C4-2B (cell line): ENCODE data around the gene KCNT1.
A peak's percentile ranks its signal among the peaks of the same experiment; 100 is the strongest.

Experiments
- H3K27ac ChIP-seq: fragments of 450-650 bp; 2 replicates; pipeline ENCODE4 v1.5.1; 2017
- CTCF ChIP-seq: fragments of 450-650 bp; conservative IDR thresholded peaks from 2 replicates; pipeline ENCODE4 v1.5.1; 2017; ENCODE audit warnings: mild to moderate bottlenecking
- ZFX ChIP-seq: fragments of 450-650 bp; IDR thresholded peaks from 2 replicates; pipeline ENCODE4 v1.6.1; 2017

Gene KCNT1

DNA sequence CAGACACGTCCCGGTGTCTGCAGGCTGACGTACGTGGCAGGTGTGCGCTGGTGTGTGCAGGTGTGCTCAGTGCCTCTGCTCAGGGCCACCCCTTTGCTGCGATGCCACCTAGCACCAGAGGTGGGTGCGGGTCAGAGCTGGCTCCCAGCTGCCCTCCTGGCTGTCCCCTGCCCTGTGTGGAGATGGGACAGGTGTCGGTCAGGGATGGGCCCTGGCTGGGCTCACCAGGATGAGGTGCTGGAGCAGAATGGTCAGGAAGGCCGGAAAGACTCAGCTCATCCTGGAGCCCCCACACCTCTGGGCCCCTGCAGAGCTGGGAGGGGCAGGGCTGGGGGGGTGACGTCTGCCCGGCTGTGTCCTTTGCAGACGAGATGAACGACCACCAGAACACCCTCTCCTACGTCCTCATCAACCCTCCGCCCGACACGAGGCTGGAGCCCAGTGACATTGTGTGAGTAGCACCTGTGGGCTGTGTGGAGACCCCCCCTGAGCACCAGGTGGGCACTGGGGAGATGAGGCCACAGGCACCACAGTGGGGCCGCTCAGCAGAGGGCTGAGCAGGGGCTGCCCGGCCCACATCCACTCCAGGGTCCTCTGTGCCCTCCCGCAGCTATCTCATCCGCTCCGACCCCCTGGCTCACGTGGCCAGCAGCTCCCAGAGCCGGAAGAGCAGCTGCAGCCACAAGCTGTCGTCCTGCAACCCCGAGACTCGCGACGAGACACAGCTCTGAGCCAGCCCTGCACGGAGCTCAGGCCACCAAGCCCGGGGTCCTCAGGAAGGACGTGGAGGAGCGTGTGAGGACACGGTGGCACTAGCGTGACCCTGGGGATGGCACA is 89.7 kb downstream of the KCNT1 start:
- no peak overlapping the region for H3K27ac ChIP-seq
- TF ChIP-seq CTCF (no peak), ZFX (no peak)

DNA sequence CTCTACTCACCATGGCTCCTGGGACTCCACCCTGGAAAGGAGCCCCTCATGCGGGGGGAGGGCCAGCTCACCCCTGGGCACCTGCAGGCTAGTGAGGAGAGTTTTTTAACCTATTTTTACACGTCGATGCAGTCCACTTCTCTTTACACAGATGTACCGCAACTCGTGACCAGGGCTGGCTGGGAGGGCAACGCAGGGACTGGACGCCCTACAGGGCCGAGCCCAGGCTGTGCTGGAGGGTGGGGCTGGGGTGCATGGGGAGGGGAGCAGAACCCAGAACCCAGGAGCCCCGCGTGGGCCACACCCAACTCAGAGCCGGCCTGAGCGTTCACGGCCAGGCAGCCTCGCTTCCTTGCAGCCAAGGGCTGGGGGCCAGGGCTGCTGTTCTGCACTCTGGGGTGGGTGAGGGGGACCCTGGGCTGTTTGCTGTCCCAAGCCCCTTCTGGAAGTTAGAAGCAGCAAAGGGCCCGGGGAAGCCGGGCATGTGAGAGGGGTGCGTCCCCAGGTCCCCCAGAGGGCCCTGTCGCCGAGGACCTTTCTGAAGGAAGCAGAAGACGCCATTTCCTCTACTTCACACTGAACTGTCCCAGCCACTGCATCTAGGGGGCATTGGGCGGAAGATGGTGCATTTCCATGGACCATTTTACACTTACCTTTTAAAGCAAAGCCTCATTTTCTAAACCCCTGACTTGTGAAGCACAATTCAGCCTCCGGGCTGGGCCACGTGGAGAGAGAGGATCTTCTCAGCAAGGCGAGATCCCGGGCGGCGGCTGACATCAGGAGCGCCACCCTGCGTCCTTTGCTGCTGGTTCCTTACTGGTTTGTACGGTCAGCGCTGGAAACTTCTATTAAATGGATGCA is 90.5 kb downstream of the KCNT1 start:
- TF ChIP-seq CTCF = peak; percentile 44; the same call in 1 of the 2 replicates
- no peak for TF ChIP-seq ZFX
- no peak overlapping the region for H3K27ac ChIP-seq

GRCh38 chr9:135793221-135794056 is 91.5 kb downstream of the KCNT1 start:
- no peak for TF ChIP-seq ZFX
- TF ChIP-seq CTCF = peak; percentile 25; the same call in 1 of the 2 replicates

DNA sequence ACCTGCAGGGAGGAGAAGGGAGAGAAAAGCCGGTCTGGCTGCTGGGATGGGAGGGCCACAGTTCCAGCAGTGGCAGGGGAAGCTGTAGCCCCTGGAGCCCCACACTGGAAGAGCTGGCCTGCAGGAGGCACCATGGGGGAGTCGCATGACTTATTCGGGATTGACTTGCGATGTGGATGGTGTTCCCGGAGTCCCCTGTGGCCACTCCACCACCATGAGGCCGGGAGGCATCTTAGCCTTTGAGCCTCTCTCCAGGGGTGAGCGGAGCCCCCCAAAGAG is 92.0 kb downstream of the KCNT1 start:
- H3K27ac ChIP-seq = no peak overlapping the region

More at GRCh38 chr9:135793221-135794056, 91.5 kb downstream of the KCNT1 start:
- H3K27ac ChIP-seq = no peak overlapping the region

GRCh38 chr9:135794361-135794885 is 92.4 kb downstream of the KCNT1 start:
- TF ChIP-seq CTCF (no peak), ZFX (no peak)
- H3K27ac ChIP-seq = no peak overlapping the region

More for the DNA sequence above, 92.0 kb downstream of the KCNT1 start:
- no peak for TF ChIP-seq ZFX
- no peak for TF ChIP-seq CTCF

GRCh38 chr9:135795391-135795790 is 93.4 kb downstream of the KCNT1 start:
- TF ChIP-seq CTCF (no peak), ZFX (no peak)

More at GRCh38 chr9:135795391-135795790, 93.4 kb downstream of the KCNT1 start:
- H3K27ac ChIP-seq = no peak overlapping the region
